HepG2 (cell line): Measurements from ENCODE around the gene HLA-DMB. TPM values are rescaled to one million over a fixed set of nuclear protein-coding genes. Genes with fewer than 3 reads are reported as not detected.

Experiments used
- GABPB1 ChIP-seq: IDR thresholded peaks from 2 replicates; pipeline ENCODE4 v1.6.1; 2016; ENCODE audit warnings: mild to moderate bottlenecking, missing genetic modification reagents, moderate library complexity, missing compliant biosample characterization
- GATAD2A ChIP-seq: IDR thresholded peaks from 2 replicates; pipeline ENCODE4 v1.6.1; 2016
- HNF1B ChIP-seq: sonication (generic); formaldehyde crosslinking; IDR thresholded peaks from 2 replicates; pipeline ENCODE4 v1.5.1; 2020; ENCODE audit warnings: mild to moderate bottlenecking, moderate library complexity, missing genetic modification reagents
- HNRNPL ChIP-seq: fragments of 200-400 bp; formaldehyde crosslinking; IDR thresholded peaks from 2 replicates; pipeline ENCODE4 v1.6.1; 2017; ENCODE audit warnings: mild to moderate bottlenecking, low read depth, low read length
- MED1 ChIP-seq: sonication (generic); formaldehyde crosslinking; IDR thresholded peaks from 2 replicates; pipeline ENCODE4 v1.4.0; 2020; ENCODE audit warnings: missing genetic modification reagents
- NFRKB ChIP-seq: fragments of 450-650 bp; IDR thresholded peaks from 2 replicates; pipeline ENCODE4 v1.6.1; 2017
- PBX2 ChIP-seq: IDR thresholded peaks from 2 replicates; pipeline ENCODE4 v1.6.1; 2016; ENCODE audit warnings: control low read depth
- RBAK ChIP-seq: sonication (generic); formaldehyde crosslinking; IDR thresholded peaks from 2 replicates; pipeline ENCODE4 v1.5.1; 2020; ENCODE audit warnings: mild to moderate bottlenecking, missing genetic modification reagents
- RBFOX2 ChIP-seq: fragments of 200-400 bp; formaldehyde crosslinking; IDR thresholded peaks from 2 replicates; pipeline ENCODE4 v1.6.1; 2017; ENCODE audit warnings: low read depth, mild to moderate bottlenecking, low read length
- SMC3 ChIP-seq: IDR thresholded peaks from 2 replicates; pipeline ENCODE4 v1.6.1; 2011; ENCODE audit warnings: low read length, improper control_type of control experiment
- YY1 ChIP-seq: IDR thresholded peaks from 2 replicates; pipeline ENCODE4 v1.6.1; 2011; ENCODE audit warnings: low read length, low read depth, moderate library complexity, mild to moderate bottlenecking; ENCODE audit not compliant: insufficient read depth, insufficient replicate concordance
- ZBTB20 ChIP-seq: sonication (generic); formaldehyde crosslinking; IDR thresholded peaks from 2 replicates; pipeline ENCODE4 v1.8.1; 2023; ENCODE audit warnings: missing genetic modification reagents, low read depth, mild to moderate bottlenecking, borderline replicate concordance
- ZBTB39 ChIP-seq: sonication (generic); formaldehyde crosslinking; IDR thresholded peaks from 2 replicates; pipeline ENCODE4 v1.5.0; 2020; ENCODE audit warnings: missing genetic modification reagents
- ZBTB43 ChIP-seq: sonication (generic); formaldehyde crosslinking; conservative IDR thresholded peaks from 2 replicates; pipeline ENCODE4 v1.4.0; 2020; ENCODE audit warnings: missing genetic modification reagents
- ZNF10 ChIP-seq: sonication (generic); formaldehyde crosslinking; IDR thresholded peaks from 2 replicates; pipeline ENCODE4 v1.4.0; 2020; ENCODE audit warnings: mild to moderate bottlenecking, low read depth, missing genetic modification reagents, borderline replicate concordance
- ZNF17 ChIP-seq: sonication (generic); formaldehyde crosslinking; IDR thresholded peaks from 2 replicates; pipeline ENCODE4 v1.5.0; 2020; ENCODE audit warnings: mild to moderate bottlenecking, missing genetic modification reagents
- ZNF296 ChIP-seq: sonication (generic); formaldehyde crosslinking; conservative IDR thresholded peaks from 2 replicates; pipeline ENCODE4 v1.5.0; 2020; ENCODE audit warnings: mild to moderate bottlenecking, missing genetic modification reagents
- ZNF30 ChIP-seq: sonication (generic); formaldehyde crosslinking; IDR thresholded peaks from 2 replicates; pipeline ENCODE4 v1.5.0; 2020; ENCODE audit warnings: mild to moderate bottlenecking, missing genetic modification reagents
- ZNF317 ChIP-seq: sonication (generic); formaldehyde crosslinking; IDR thresholded peaks from 2 replicates; pipeline ENCODE4 v1.5.0; 2020; ENCODE audit warnings: mild to moderate bottlenecking, missing genetic modification reagents
- ZNF354B ChIP-seq: sonication (generic); formaldehyde crosslinking; IDR thresholded peaks from 2 replicates; pipeline ENCODE4 v1.8.0; 2022; ENCODE audit warnings: mild to moderate bottlenecking, missing genetic modification reagents
- ZNF446 ChIP-seq: sonication (generic); formaldehyde crosslinking; IDR thresholded peaks from 2 replicates; pipeline ENCODE4 v1.5.0; 2020; ENCODE audit warnings: mild to moderate bottlenecking, missing genetic modification reagents
- ZNF550 ChIP-seq: sonication (generic); formaldehyde crosslinking; IDR thresholded peaks from 2 replicates; pipeline ENCODE4 v1.4.0; 2020; ENCODE audit warnings: mild to moderate bottlenecking, missing genetic modification reagents, borderline replicate concordance
- ZNF616 ChIP-seq: sonication (generic); formaldehyde crosslinking; IDR thresholded peaks from 2 replicates; pipeline ENCODE4 v1.5.0; 2020; ENCODE audit warnings: low read depth, mild to moderate bottlenecking, missing genetic modification reagents
- ZNF703 ChIP-seq: sonication (generic); formaldehyde crosslinking; IDR thresholded peaks from 2 replicates; pipeline ENCODE4 v1.5.1; 2020; ENCODE audit warnings: missing genetic modification reagents, mild to moderate bottlenecking, moderate library complexity, borderline replicate concordance
- ZNF781 ChIP-seq: sonication (generic); formaldehyde crosslinking; IDR thresholded peaks from 2 replicates; pipeline ENCODE4 v1.5.1; 2020; ENCODE audit warnings: borderline replicate concordance, mild to moderate bottlenecking, missing genetic modification reagents; ENCODE audit errors: not compliant biosample characterization
- polyA plus RNA-seq, 8 experiments: library from polyadenylated mRNA; depleted of rRNA in 3 of 8; stranded (reverse) in 7 of 8; unstranded in 1 of 8; fragments of >200 nt; fragmentation: Illumina TruSeq in 4 of 8; extraction: Trizol in 4 of 8; gene quantifications; 2 replicates each; pipeline versions ENCODE4 v1.2.1 to v1.2.3, GENCODE V29; 2011 to 2016; ENCODE audit warnings: low read depth in 4 of 8, missing spikeins in 1 of 8, mixed read lengths in 1 of 8; ENCODE audit not compliant: insufficient read depth in 1 of 8
- total RNA-seq, 5 experiments: library from RNA; depleted of rRNA; stranded (reverse); fragments of >200 nt; fragmentation: Illumina TruSeq; extraction: Trizol; gene quantifications; 2 replicates each; pipeline ENCODE4 v1.2.3, GENCODE V29; 2016; ENCODE audit warnings: low read depth in 1 of 5

The HLA-DMB gene
- total and polyA plus RNA-seq, 2 of the 13 experiments (the other 11 are each of a cell fraction or from before 2014, with no cell fraction given), result not detected

- TF ChIP-seq RBFOX2 (no peak), MED1 (no peak), ZBTB39 (CRISPR knock-in tag) (no peak), NFRKB (no peak), RBAK (CRISPR knock-in tag) (no peak), ZNF446 (CRISPR knock-in tag) (no peak), YY1 (peak; percentile 40), ZNF10 (no peak), ZNF17 (CRISPR knock-in tag) (no peak), ZNF354B (CRISPR knock-in tag) (no peak), ZNF317 (CRISPR knock-in tag) (0 out of 2 replicates have a peak, but pooled peaks have one; percentile 38), HNRNPL (no peak), ZNF781 (CRISPR knock-in tag) (no peak), SMC3 (peak; percentile 96), PBX2 (CRISPR knock-in tag) (no peak), GABPB1 (CRISPR knock-in tag) (no peak), HNF1B (CRISPR knock-in tag) (0 out of 2 replicates have a peak, but pooled peaks have one; percentile 23), ZBTB43 (CRISPR knock-in tag) (no peak), GATAD2A (CRISPR knock-in tag) (0 out of 2 replicates have a peak, but pooled peaks have one; percentile 33), ZBTB20 (no peak), ZNF30 (CRISPR knock-in tag) (no peak), ZNF703 (CRISPR knock-in tag) (no peak), ZNF550 (CRISPR knock-in tag) (no peak), ZNF296 (CRISPR knock-in tag) (no peak), ZNF616 (no peak)
Measured at GRCh38 chr6:32984622-32985389, 44.0 kb upstream of the HLA-DMB start (continued).
